Activated CD4-positive, alpha-beta memory T cell treated with anti-CD3 and anti-CD28 coated beads for 36 hours (primary cell): ENCODE measurements around the gene CENPS. TPM values are rescaled to one million over a fixed set of nuclear protein-coding genes. Genes with fewer than 3 reads are reported as not detected.
A peak's percentile ranks its signal among the peaks of the same experiment; 100 is the strongest.
"Not testable (repeated sequence)": the region's sequence is repeated elsewhere in the genome, so short reads cannot be mapped to it uniquely, and the experiment has no call there.

Source experiments
- CTCF ChIA-PET: fragments of 350-600 bp; sonication (Branson Sonifier 250); formaldehyde crosslinking; loops from one replicate; lab custom pipeline; 2021; ENCODE audit warnings: antibody characterized with exemption, inconsistent platforms; lab: Charles Lee
- POLR2A ChIA-PET: fragments of 350-600 bp; sonication (Branson Sonifier 250); formaldehyde crosslinking; loops from one replicate; lab custom pipeline; 2021; ENCODE audit warnings: antibody characterized with exemption; lab: Charles Lee
- DNase-seq: peaks from one replicate; pipeline ENCODE4 v3.0.0-alpha.2; 2020
- H3K27ac Mint-ChIP-seq: one replicate; pipeline ENCODE4 v1.8.0; 2021; ENCODE audit warnings: mixed read lengths
- H3K27me3 Mint-ChIP-seq: one replicate; pipeline ENCODE4 v1.8.0; 2021; ENCODE audit warnings: mixed read lengths
- H3K36me3 Mint-ChIP-seq: one replicate; pipeline ENCODE4 v1.8.0; 2021; ENCODE audit warnings: mixed read lengths
- H3K4me1 Mint-ChIP-seq: one replicate; pipeline ENCODE4 v1.8.0; 2021; ENCODE audit warnings: low read depth, mixed read lengths
- H3K4me3 Mint-ChIP-seq: one replicate; pipeline ENCODE4 v1.8.0; 2021; ENCODE audit warnings: mild to moderate bottlenecking, mixed read lengths
- H3K9me3 Mint-ChIP-seq: one replicate; pipeline ENCODE4 v1.8.0; 2021; ENCODE audit warnings: mixed read lengths
- intact Hi-C: fragments of 100-400 bp; cut with micrococcal nuclease; formaldehyde crosslinking; loops from one replicate; pipeline ENCODE4 v1.15.1; 2023
- total RNA-seq, 2 experiments: library from RNA; stranded (reverse); gene quantifications; one replicate each; pipeline ENCODE4 v1.2.3, GENCODE V29; 2021

Gene CENPS
- total RNA-seq, 2 experiments from 2014 or later: 20.0 to 22.7 TPM

GRCh38 chr1:10424034-10424433 lies 6.2 kb upstream of the CENPS start:
- POLR2A ChIA-PET: no interaction called here
- H3K27me3 Mint-ChIP-seq: no peaks in the 10 kb centered on the region

DNA sequence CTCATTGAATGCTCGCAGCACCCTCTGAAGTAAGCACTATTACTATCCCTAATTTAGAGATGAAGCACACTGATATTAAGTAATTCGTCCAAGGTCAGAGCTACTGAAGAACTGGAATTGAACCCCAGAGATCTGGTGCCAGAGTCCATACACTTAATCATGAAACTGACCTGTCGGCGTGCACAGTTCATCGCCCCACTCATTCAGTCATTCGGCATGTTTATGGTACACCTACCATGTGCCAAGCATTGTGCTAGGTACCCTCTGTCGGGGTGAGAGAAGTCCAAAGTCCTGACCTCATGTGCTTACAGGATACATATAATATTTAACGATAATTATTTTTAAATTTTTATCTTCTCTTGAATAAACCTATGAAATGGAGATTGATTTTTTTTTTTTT lies 5.6 kb upstream of the CENPS start:
- no peaks in the 10 kb centered on the region for H3K27me3 Mint-ChIP-seq
- intact Hi-C loops: no loop called here
- H3K4me1 Mint-ChIP-seq: peaks cover 2% of the 10 kb centered on the region
- no peaks in the 10 kb centered on the region for H3K9me3 Mint-ChIP-seq
- H3K36me3 Mint-ChIP-seq: peaks cover 4% of the 10 kb centered on the region
- ChIA-PET POLR2A (no interaction called here), CTCF (no interaction called here)
- no peak overlapping the region for H3K4me3 Mint-ChIP-seq
- H3K27ac Mint-ChIP-seq: no peak overlapping the region
- no peak for DNase-seq

More at GRCh38 chr1:10424034-10424433, 6.2 kb upstream of the CENPS start:
- no peak overlapping the region for H3K4me3 Mint-ChIP-seq
- H3K36me3 Mint-ChIP-seq: peaks cover 9% of the 10 kb centered on the region
- peaks cover 2% of the 10 kb centered on the region for H3K4me1 Mint-ChIP-seq
- intact Hi-C loops: no loop called here
- no peaks in the 10 kb centered on the region for H3K9me3 Mint-ChIP-seq
- no peak overlapping the region for H3K27ac Mint-ChIP-seq
- no peak for DNase-seq
- CTCF ChIA-PET: no interaction called here

- H3K27me3 Mint-ChIP-seq, H3K27ac Mint-ChIP-seq, intact Hi-C loops, H3K4me1 Mint-ChIP-seq, H3K4me3 Mint-ChIP-seq, POLR2A ChIA-PET, H3K36me3 Mint-ChIP-seq, DNase-seq, H3K9me3 Mint-ChIP-seq: not testable (repeated sequence)
- CTCF ChIA-PET: interaction anchor here (0.9 kb wide), 1 partner anchor 9 kb away, joined by 4 read pairs; no protein-coding TSS in a partner anchor
These were observed 4.3 kb upstream of the CENPS start for GRCh38 chr1:10425826-10426534.

- CTCF ChIA-PET, intact Hi-C loops, POLR2A ChIA-PET: not testable (repeated sequence)
These were observed 3.7 kb upstream of the CENPS start for GRCh38 chr1:10426535-10426848.

GRCh38 chr1:10428984-10429383 lies 1.2 kb upstream of the CENPS start:
- CTCF ChIA-PET: interaction anchor here (0.6 to 3.4 kb wide), 9 partner anchors 9 to 647 kb away, joined by 3 to 106 read pairs (median 4); partner anchors contain the start of gene KIF1B
- intact Hi-C loops: loop anchor here (1.0 to 2.0 kb wide), 5 partner anchors 31 to 554 kb away; partner anchors contain the start of genes LZIC and NMNAT1

More at GRCh38 chr1:10426535-10426848, 3.7 kb upstream of the CENPS start:
- H3K4me1 Mint-ChIP-seq: peaks cover 13% of the 10 kb centered on the region
- not testable (repeated sequence) for H3K27me3 Mint-ChIP-seq, H3K27ac Mint-ChIP-seq, H3K4me3 Mint-ChIP-seq, H3K36me3 Mint-ChIP-seq, DNase-seq, H3K9me3 Mint-ChIP-seq

GRCh38 chr1:10429868-10430215 lies 391 bp upstream of the CENPS start:
- ChIA-PET CTCF (interaction anchor here (0.8 to 3.4 kb wide), 16 partner anchors 9 to 648 kb away, joined by 3 to 106 read pairs (median 4); partner anchors contain the start of genes KIF1B, LZIC, NMNAT1 and PGD), POLR2A (interaction anchor here (0.5 to 1.6 kb wide), 7 partner anchors 31 to 220 kb away, joined by 3 to 6 read pairs (median 3); partner anchors contain the start of genes KIF1B and PGD)
- Mint-ChIP-seq H3K4me1 (peaks cover 20% of the 10 kb centered on the region), H3K9me3 (no peaks in the 10 kb centered on the region), H3K36me3 (no peaks in the 10 kb centered on the region), H3K27ac (peak overlapping the region; percentile 87), H3K27me3 (no peaks in the 10 kb centered on the region), H3K4me3 (peak overlapping the region; percentile 89)
- intact Hi-C loops: loop anchor here (1.0 to 2.0 kb wide), 6 partner anchors 42 to 555 kb away; partner anchors contain the start of genes DFFA, LZIC, NMNAT1 and UBE4B
- peak; percentile 70 for DNase-seq

More at GRCh38 chr1:10428984-10429383, 1.2 kb upstream of the CENPS start:
- no peaks in the 10 kb centered on the region for H3K27me3 Mint-ChIP-seq
- POLR2A ChIA-PET: no interaction called here
- DNase-seq: no peak
- no peak overlapping the region for H3K27ac Mint-ChIP-seq
- peaks cover 20% of the 10 kb centered on the region for H3K4me1 Mint-ChIP-seq
- no peaks in the 10 kb centered on the region for H3K9me3 Mint-ChIP-seq
- peak overlapping the region; percentile 89 for H3K4me3 Mint-ChIP-seq
- no peaks in the 10 kb centered on the region for H3K36me3 Mint-ChIP-seq

DNA sequence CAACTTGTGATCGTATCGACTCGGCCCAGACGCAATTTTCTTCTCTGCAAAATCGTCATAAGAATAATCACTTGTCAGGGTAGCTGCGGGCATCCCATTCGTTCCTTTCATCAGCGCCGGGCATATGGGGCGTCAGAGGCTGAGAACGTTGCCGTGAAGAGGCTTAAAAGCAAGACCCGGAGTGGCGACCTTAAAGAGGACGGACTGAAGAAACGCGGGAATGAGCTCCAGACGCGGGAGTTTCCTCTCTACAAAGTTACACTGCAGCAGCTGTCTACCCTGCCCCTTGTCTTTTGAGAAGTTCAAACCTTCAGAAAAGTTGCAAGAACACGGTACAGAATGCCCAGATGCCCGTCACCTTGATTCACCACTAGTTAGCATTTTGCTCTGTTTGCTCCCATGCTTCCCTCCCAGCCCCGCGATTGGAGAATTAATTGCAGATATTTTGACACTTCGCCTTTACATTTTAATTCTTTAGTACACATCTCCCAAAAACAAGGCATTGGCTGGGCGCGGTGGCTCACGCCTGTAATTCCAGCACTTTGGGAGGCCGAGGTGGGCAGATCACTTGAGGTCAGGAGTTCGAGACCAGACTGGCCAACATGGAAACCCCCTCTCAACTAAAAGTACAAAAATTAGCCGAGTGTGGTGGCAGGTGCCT lies 967 bp downstream of the CENPS start:
- Mint-ChIP-seq H3K36me3 (no peaks in the 10 kb centered on the region), H3K27ac (peak overlapping the region; percentile 72), H3K9me3 (no peaks in the 10 kb centered on the region), H3K4me1 (peaks cover 20% of the 10 kb centered on the region), H3K27me3 (no peaks in the 10 kb centered on the region), H3K4me3 (peak overlapping the region; percentile 89)
- ChIA-PET CTCF (interaction anchor here (0.7 to 3.4 kb wide), 8 partner anchors 31 to 488 kb away, joined by 3 to 106 read pairs (median 6); partner anchors contain the start of genes LZIC and NMNAT1), POLR2A (interaction anchor here (0.6 to 1.6 kb wide), 4 partner anchors 29 to 221 kb away, joined by 3 to 6 read pairs (median 4); partner anchors contain the start of gene KIF1B)
- DNase-seq: peak; percentile 30
- intact Hi-C loops: loop anchor here (2.0 kb wide), 1 partner anchor 398 kb away; the partner anchor contains the start of gene UBE4B

DNA sequence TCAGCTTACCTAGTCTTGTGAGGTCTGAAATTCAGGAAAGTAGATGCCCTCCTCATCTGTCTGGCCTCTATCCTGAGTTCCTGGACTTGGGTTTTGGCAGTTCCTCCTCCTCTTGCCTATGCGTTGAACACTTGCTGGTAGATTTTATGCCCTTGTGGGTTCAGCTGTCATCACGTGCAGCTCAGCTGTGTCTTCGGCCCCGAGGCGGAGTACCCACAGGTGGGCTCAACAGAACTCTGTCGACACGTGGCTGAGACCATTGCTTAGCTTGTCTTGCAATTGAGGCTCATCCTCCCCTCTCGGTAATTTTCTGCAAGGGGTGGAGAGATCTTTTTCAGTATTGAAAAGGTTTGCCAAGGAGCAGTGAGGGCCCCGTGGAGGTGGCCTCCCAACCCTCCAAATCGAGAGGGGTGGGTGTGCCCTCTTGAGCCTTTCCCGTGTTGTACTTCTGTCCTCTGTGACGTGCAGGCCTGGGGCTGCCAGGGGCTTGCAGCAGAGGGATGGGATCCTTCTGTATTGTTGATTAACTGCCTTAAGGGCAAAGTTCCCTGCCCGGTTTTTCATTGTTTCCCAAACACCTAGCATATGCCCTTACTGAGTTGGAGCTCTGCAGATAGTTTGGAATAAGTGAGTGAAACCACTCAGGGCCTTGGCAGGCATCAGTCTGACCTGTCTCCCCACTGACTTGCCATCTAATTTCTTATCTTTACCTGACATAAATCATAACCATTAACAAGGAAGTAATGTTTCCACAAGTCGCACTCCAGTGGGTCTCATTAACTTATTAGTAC lies 2.9 kb downstream of the CENPS start:
- POLR2A ChIA-PET: no interaction called here
- CTCF ChIA-PET: interaction anchor here (0.9 kb wide), 2 partner anchors 62 to 67 kb away, joined by 3 read pairs; no protein-coding TSS in a partner anchor
- H3K27ac Mint-ChIP-seq: no peak overlapping the region
- no peaks in the 10 kb centered on the region for H3K36me3 Mint-ChIP-seq
- intact Hi-C loops: no loop called here
- H3K27me3 Mint-ChIP-seq: no peaks in the 10 kb centered on the region
- H3K9me3 Mint-ChIP-seq: no peaks in the 10 kb centered on the region
- no peak overlapping the region for H3K4me3 Mint-ChIP-seq
- H3K4me1 Mint-ChIP-seq: peaks cover 19% of the 10 kb centered on the region
- no peak for DNase-seq

GRCh38 chr1:10433790-10434189 lies 3.6 kb downstream of the CENPS start:
- no peak overlapping the region for H3K27ac Mint-ChIP-seq
- CTCF ChIA-PET: interaction anchor here (0.6 to 0.9 kb wide), 2 partner anchors 60 to 61 kb away, joined by 3 read pairs; no protein-coding TSS in a partner anchor
- H3K4me1 Mint-ChIP-seq: peaks cover 19% of the 10 kb centered on the region
- no peaks in the 10 kb centered on the region for H3K9me3 Mint-ChIP-seq
- H3K27me3 Mint-ChIP-seq: no peaks in the 10 kb centered on the region
- no peaks in the 10 kb centered on the region for H3K36me3 Mint-ChIP-seq
- no peak overlapping the region for H3K4me3 Mint-ChIP-seq
- intact Hi-C loops: no loop called here
- POLR2A ChIA-PET: no interaction called here
- DNase-seq: no peak

- H3K4me1 Mint-ChIP-seq: peaks cover 19% of the 10 kb centered on the region
- CTCF ChIA-PET: no interaction called here
- no peak overlapping the region for H3K27ac Mint-ChIP-seq
- POLR2A ChIA-PET: no interaction called here
- H3K27me3 Mint-ChIP-seq: no peaks in the 10 kb centered on the region
- no peak for DNase-seq
- H3K4me3 Mint-ChIP-seq: no peak overlapping the region
- intact Hi-C loops: no loop called here
- H3K9me3 Mint-ChIP-seq: no peaks in the 10 kb centered on the region
- no peaks in the 10 kb centered on the region for H3K36me3 Mint-ChIP-seq
These were observed 4.4 kb downstream of the CENPS start for GRCh38 chr1:10434590-10434989.

DNA sequence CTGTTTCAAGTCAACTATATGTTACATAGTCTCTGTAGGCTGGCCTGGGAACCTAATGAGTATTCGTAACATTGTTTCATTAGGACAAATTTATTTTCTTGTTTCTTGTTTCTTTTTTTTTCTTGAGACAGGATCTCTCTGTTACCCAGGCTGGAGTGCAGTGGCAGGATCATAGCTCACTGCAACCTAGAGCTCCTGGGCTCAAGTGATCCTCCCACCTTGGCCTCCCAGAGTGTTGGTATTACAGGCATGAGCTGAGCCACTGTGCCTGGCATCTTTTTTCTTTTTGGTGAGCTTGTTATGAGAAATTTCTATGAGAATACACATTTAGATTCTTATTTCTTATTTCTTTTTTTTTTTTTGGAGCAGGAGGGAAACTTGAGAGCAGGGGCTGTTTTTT lies 6.8 kb downstream of the CENPS start:
- Mint-ChIP-seq H3K4me1 (peaks cover 3% of the 10 kb centered on the region), H3K27ac (no peak overlapping the region), H3K27me3 (no peaks in the 10 kb centered on the region), H3K9me3 (no peaks in the 10 kb centered on the region), H3K36me3 (no peaks in the 10 kb centered on the region), H3K4me3 (no peak overlapping the region)
- DNase-seq: no peak
- ChIA-PET CTCF (no interaction called here), POLR2A (no interaction called here)
- intact Hi-C loops: no loop called here
